Keratinocyte (primary cell): ENCODE data around the gene SETD2. TPM values are rescaled to one million over a fixed set of nuclear protein-coding genes. Genes with fewer than 3 reads are reported as not detected.

Experiments used
- DNase-seq: peaks from one replicate; pipeline ENCODE4 v3.0.0-alpha.2; 2011; ENCODE audit warnings: low read depth, missing footprints, low spot score
- FAIRE-seq: peaks from 2 replicates; lab custom pipeline; 2011; peaks lifted over from hg19 to GRCh38; lab: Jason Lieb, UNC
- H2AFZ ChIP-seq: 2 replicates; pipeline ENCODE4 v1.6.0; 2012; ENCODE audit warnings: low read length, control low read depth, inconsistent platforms; ENCODE audit not compliant: control insufficient read depth
- H3K27ac ChIP-seq: 2 replicates; pipeline ENCODE4 v1.5.1; 2011; ENCODE audit warnings: low read length; ENCODE audit not compliant: control insufficient read depth, insufficient read depth
- H3K27me3 ChIP-seq: 3 replicates; pipeline ENCODE4 v1.6.0; 2011; ENCODE audit warnings: low read length; ENCODE audit not compliant: control insufficient read depth, insufficient read depth; ENCODE audit errors: extremely low read depth
- H3K36me3 ChIP-seq, 2 experiments: 2 replicates in 1 of 2; 3 replicates in 1 of 2; pipeline ENCODE4 v1.5.1; 2011; ENCODE audit warnings: low read length in 2 of 2, mild to moderate bottlenecking in 1 of 2; ENCODE audit not compliant: control insufficient read depth in 2 of 2, insufficient read depth in 2 of 2; ENCODE audit errors: extremely low read depth in 1 of 2
- H3K4me1 ChIP-seq: 3 replicates; pipeline ENCODE4 v1.5.1; 2011; ENCODE audit warnings: low read length; ENCODE audit not compliant: control insufficient read depth, insufficient read depth; ENCODE audit errors: extremely low read depth
- H3K4me2 ChIP-seq: 3 replicates; pipeline ENCODE4 v1.6.0; 2011; ENCODE audit warnings: low read depth, low read length; ENCODE audit not compliant: control insufficient read depth, insufficient read depth; ENCODE audit errors: extremely low read depth
- H3K4me3 ChIP-seq, 3 experiments: fragments of 200-600 bp in 1 of 3; sonication (generic) in 1 of 3; 2 replicates in 2 of 3; 3 replicates in 1 of 3; pipeline ENCODE4 v1.5.1; 2011 to 2016; ENCODE audit warnings: low read length in 3 of 3, mild to moderate bottlenecking in 3 of 3, control low read depth in 2 of 3, inconsistent platforms in 1 of 3, low read depth in 1 of 3, mixed read lengths in 1 of 3, mixed run types in 1 of 3, moderate library complexity in 1 of 3; ENCODE audit not compliant: control insufficient read depth in 2 of 3, insufficient read depth in 2 of 3; ENCODE audit errors: extremely low read depth in 1 of 3
- H3K79me2 ChIP-seq: 2 replicates; pipeline ENCODE4 v1.6.0; 2012; ENCODE audit warnings: low read length; ENCODE audit not compliant: control insufficient read depth, insufficient read depth
- H3K9ac ChIP-seq: 3 replicates; pipeline ENCODE4 v1.6.0; 2011; ENCODE audit warnings: low read length; ENCODE audit not compliant: control insufficient read depth, insufficient read depth; ENCODE audit errors: extremely low read depth
- H3K9me1 ChIP-seq: 3 replicates; pipeline ENCODE4 v1.6.0; 2011; ENCODE audit warnings: low read length; ENCODE audit not compliant: control insufficient read depth, insufficient read depth; ENCODE audit errors: extremely low read depth
- H3K9me3 ChIP-seq: 2 replicates; pipeline ENCODE4 v1.5.1; 2012; ENCODE audit warnings: low read depth, low read length; ENCODE audit not compliant: control insufficient read depth
- H4K20me1 ChIP-seq: 3 replicates; pipeline ENCODE4 v1.6.0; 2011; ENCODE audit warnings: low read length; ENCODE audit not compliant: control insufficient read depth, insufficient read depth; ENCODE audit errors: extremely low read depth
- EZH2 ChIP-seq: IDR thresholded peaks from one replicate; pipeline ENCODE4 v1.6.1; 2012; ENCODE audit warnings: inconsistent platforms, mild to moderate bottlenecking, low read length, moderate library complexity
- dilution Hi-C: fragments of 300-500 bp; cut with MboI; formaldehyde crosslinking; loops from one replicate; pipeline ENCODE4 v1.7.0; 2020; ENCODE audit warnings: low sequenced_read_pairs; ENCODE audit not compliant: extremely low pct_ligation_motif_present
- polyA plus RNA-seq, 5 experiments: library from polyadenylated mRNA; depleted of rRNA in 3 of 5; stranded (reverse) in 3 of 5; stranded (forward) in 1 of 5; unstranded in 1 of 5; fragments of >200 nt; gene quantifications; 1 replicate in 1 of 5; 2 replicates in 3 of 5; 3 replicates in 1 of 5; pipeline versions ENCODE4 v1.2.1 to v1.2.3, GENCODE V29; 2011 to 2012; ENCODE audit warnings: missing spikeins in 2 of 5, low read depth in 1 of 5, low replicate concordance in 1 of 5
- TF ChIP-seq, protein P1 (sequence below), 3 experiments: IDR thresholded peaks in 1 of 3; conservative IDR thresholded peaks in 1 of 3; optimal IDR thresholded peaks in 1 of 3; 2 replicates in 2 of 3; 3 replicates in 1 of 3; pipeline versions ENCODE3 to v1.5.1; 2011; ENCODE audit warnings: low read length in 3 of 3, mild to moderate bottlenecking in 3 of 3, moderate library complexity in 2 of 3, control low read depth in 1 of 3, inconsistent platforms in 1 of 3; ENCODE audit not compliant: insufficient read depth in 2 of 3; ENCODE audit errors: extremely low read depth in 1 of 3

SETD2 gene
- polyA plus RNA-seq, 1 donor (not counting 4 experiments of a cell fraction or from before 2014, with no cell fraction given) = 23.3 TPM

DNA sequence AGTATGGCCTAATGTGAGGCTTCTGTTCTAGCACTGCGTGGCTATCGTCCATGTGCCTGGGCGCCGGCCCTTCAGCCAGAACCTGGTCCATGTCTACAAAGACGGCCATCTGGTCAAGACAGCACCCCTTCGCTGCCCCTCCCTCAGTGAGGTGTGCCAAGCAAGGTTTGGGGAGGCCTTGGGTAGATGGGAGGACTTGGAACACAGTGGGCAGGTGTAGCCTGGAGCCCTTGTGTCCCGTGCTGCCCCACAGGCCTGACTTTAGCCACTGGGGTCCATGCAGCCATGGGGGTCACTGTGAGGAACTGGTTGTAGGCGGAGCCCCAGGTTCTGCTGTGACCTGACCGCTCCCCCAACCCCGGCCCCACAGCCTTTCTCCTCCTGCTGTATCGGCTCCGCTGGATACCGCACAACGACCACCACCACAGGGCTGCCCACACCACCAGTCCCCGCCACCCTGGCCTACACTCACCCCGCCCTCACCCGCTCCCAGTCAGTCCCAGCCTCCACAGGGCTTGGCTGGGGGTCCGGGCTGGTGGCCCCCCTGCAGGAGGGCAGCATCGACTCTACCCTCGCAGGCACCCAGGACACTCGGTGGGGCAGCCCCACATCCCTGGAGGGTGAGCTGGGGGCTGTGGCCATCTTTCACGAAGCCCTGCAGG, 167.9 kb downstream of the SETD2 start:
- FAIRE-seq (no peak), DNase-seq (no peak)
- Histone ChIP-seq H3K4me3 (no peak overlapping the region), H3K4me2 (no peak overlapping the region), H3K27ac (no peak overlapping the region), H3K4me1 (peaks cover 15% of the 10 kb centered on the region), H2AFZ (no peak overlapping the region), H3K9me3 (no peaks in the 10 kb centered on the region), H3K36me3 (peaks cover 30 to 52% of the 10 kb centered on the region in 2 experiments), H3K9me1 (no peaks in the 10 kb centered on the region), H4K20me1 (peaks cover 3% of the 10 kb centered on the region), H3K79me2 (no peaks in the 10 kb centered on the region), H3K27me3 (no peaks in the 10 kb centered on the region), H3K9ac (no peak overlapping the region)
- dilution Hi-C loops = no loop called here
- TF ChIP-seq EZH2 = no peak
- TF ChIP-seq, protein P1, sequence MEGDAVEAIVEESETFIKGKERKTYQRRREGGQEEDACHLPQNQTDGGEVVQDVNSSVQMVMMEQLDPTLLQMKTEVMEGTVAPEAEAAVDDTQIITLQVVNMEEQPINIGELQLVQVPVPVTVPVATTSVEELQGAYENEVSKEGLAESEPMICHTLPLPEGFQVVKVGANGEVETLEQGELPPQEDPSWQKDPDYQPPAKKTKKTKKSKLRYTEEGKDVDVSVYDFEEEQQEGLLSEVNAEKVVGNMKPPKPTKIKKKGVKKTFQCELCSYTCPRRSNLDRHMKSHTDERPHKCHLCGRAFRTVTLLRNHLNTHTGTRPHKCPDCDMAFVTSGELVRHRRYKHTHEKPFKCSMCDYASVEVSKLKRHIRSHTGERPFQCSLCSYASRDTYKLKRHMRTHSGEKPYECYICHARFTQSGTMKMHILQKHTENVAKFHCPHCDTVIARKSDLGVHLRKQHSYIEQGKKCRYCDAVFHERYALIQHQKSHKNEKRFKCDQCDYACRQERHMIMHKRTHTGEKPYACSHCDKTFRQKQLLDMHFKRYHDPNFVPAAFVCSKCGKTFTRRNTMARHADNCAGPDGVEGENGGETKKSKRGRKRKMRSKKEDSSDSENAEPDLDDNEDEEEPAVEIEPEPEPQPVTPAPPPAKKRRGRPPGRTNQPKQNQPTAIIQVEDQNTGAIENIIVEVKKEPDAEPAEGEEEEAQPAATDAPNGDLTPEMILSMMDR (optimal IDR thresholded peaks at IDR 0.05 in 1 of 3, IDR thresholded peaks at IDR 0.05 in 1 of 3, conservative IDR thresholded peaks at IDR 0.05 in 1 of 3; ENCODE audit: extremely low read depth in 1 of 3, insufficient read depth in 2 of 3, low read length in 3 of 3) = no peak

DNA sequence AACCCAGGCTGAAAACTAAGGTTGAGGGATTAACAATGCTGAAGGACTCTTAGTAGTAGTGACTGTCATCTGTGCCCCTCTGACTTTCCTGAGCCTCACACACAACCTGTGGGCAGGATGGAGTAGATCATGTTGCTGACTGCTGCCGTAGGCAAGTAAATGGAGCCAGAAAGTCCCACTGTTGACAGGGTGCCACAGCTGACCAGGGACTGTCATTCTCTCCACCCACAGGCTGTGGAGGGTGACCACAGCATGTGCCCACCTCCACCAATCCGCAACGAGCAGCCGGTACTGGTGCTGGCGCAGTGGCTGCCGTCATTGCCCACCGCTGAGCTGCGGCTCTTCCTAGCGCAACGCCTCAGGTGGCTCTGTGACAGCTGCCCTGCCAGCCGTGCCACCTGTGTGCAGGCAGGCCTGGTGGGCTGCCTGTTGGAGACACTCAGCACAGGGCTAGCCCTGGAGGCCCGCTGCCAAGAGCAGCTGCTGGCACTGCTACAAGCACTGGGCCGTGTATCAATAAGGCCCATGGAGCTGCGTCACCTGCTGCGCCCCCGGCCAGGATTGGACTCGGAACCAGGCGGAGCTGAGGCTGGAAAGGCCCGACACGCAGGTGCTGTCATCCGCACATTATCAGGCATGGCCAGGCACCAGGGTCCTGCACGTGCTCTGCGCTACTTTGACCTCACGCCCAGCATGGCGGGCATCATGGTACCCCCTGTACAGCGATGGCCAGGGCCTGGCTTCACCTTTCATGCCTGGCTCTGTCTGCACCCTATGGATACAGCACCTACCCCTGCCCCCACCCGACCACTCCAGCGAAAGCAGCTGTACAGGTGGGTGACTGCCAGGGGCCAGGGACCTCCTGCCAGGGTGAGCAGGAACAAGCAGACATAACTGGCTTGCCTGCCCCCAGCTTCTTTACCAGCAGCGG, 168.8 kb downstream of the SETD2 start:
- Histone ChIP-seq H2AFZ (no peak overlapping the region), H3K4me1 (peaks cover 11% of the 10 kb centered on the region), H3K27me3 (no peaks in the 10 kb centered on the region), H3K9me3 (no peaks in the 10 kb centered on the region), H3K27ac (no peak overlapping the region), H3K36me3 (peaks cover 25 to 50% of the 10 kb centered on the region in 2 experiments), H3K79me2 (no peaks in the 10 kb centered on the region), H3K9me1 (no peaks in the 10 kb centered on the region), H3K4me3 (no peak overlapping the region), H3K4me2 (no peak overlapping the region), H4K20me1 (peaks cover 3% of the 10 kb centered on the region), H3K9ac (no peak overlapping the region)
- DNase-seq (no peak), FAIRE-seq (no peak)
- dilution Hi-C loops = no loop called here
- no peak for TF ChIP-seq EZH2
- TF ChIP-seq, protein P1 (optimal IDR thresholded peaks at IDR 0.05 in 1 of 3, IDR thresholded peaks at IDR 0.05 in 1 of 3, conservative IDR thresholded peaks at IDR 0.05 in 1 of 3; ENCODE audit: extremely low read depth in 1 of 3, insufficient read depth in 2 of 3, low read length in 3 of 3) = no peak
